SU-DHL-6 (cell line): ENCODE data around the gene NSMCE4A.

ENCODE experiments used
- CTCF ChIP-seq: fragments of 200-600 bp; sonication (generic); IDR thresholded peaks from one replicate; pipeline ENCODE4 v1.5.1; 2017; ENCODE audit warnings: antibody characterized with exemption, mild to moderate bottlenecking, low read length, moderate library complexity; ENCODE audit not compliant: insufficient read depth, poor library complexity, severe bottlenecking
- EZH2phosphoT487 ChIP-seq: fragments of 200-600 bp; sonication (generic), shearing (Covaris generic); conservative IDR thresholded peaks from 2 replicates; pipeline ENCODE4 v1.6.1; 2018; ENCODE audit warnings: mild to moderate bottlenecking, antibody characterized with exemption, low read length, moderate library complexity, mixed read lengths

GRCh38 chr10:121910673-121911420 is 64.2 kb downstream of the NSMCE4A start:
- TF ChIP-seq CTCF (no peak), EZH2phosphoT487 (no peak)
